GM12873 (cell line): ENCODE data around the gene TMEM117.

ENCODE experiments used
- CTCF ChIP-seq: IDR thresholded peaks from 2 replicates; pipeline ENCODE4 v1.5.1; 2012; ENCODE audit warnings: low read depth, mild to moderate bottlenecking, moderate library complexity, low read length, control low read depth; ENCODE audit not compliant: insufficient read depth; ENCODE audit errors: missing control alignments

Gene TMEM117

GRCh38 chr12:44098786-44099185 is 262.9 kb downstream of the TMEM117 start:
- TF ChIP-seq CTCF, result no peak

GRCh38 chr12:44099486-44099885 is 263.6 kb downstream of the TMEM117 start:
- TF ChIP-seq CTCF, result no peak

GRCh38 chr12:44100264-44100663 is 264.4 kb downstream of the TMEM117 start:
- no peak for TF ChIP-seq CTCF

GRCh38 chr12:44101475-44101874 is 265.6 kb downstream of the TMEM117 start:
- TF ChIP-seq CTCF, result no peak

GRCh38 chr12:44114906-44115305 is 279.0 kb downstream of the TMEM117 start:
- TF ChIP-seq CTCF, result no peak

GRCh38 chr12:44117337-44117736 is 281.5 kb downstream of the TMEM117 start:
- no peak for TF ChIP-seq CTCF

- no peak for TF ChIP-seq CTCF
Observed at GRCh38 chr12:44118946-44119345, 283.1 kb downstream of the TMEM117 start.
